ENCODE results near the gene ADD2.

GRCh38 chr2:70679259-70679658 lies 88.7 kb downstream of the ADD2 start:
- TF ChIP-seq CSDC2 (CRISPR knock-in tag; IDR thresholded peaks at IDR 0.05): no peak
- no peak for TF ChIP-seq ZNF70 (CRISPR knock-in tag; IDR thresholded peaks at IDR 0.05)
- TF ChIP-seq TSHZ2 (CRISPR knock-in tag; IDR thresholded peaks at IDR 0.05): no peak
- no peak for TF ChIP-seq ARNTL (CRISPR knock-in tag; IDR thresholded peaks at IDR 0.05; ENCODE audit: borderline replicate concordance, low read depth)
- no peak for TF ChIP-seq SNAI2 (CRISPR knock-in tag; IDR thresholded peaks at IDR 0.05)
- TF ChIP-seq RARB (CRISPR knock-in tag; IDR thresholded peaks at IDR 0.05): no peak
- TF ChIP-seq ZFP30 (CRISPR knock-in tag; IDR thresholded peaks at IDR 0.05): no peak
- no peak for TF ChIP-seq ESRRG (CRISPR knock-in tag; IDR thresholded peaks at IDR 0.05)
- TF ChIP-seq CREB5 (CRISPR knock-in tag; IDR thresholded peaks at IDR 0.05; ENCODE audit: low read depth): no peak
- TF ChIP-seq PATZ1 (CRISPR knock-in tag; IDR thresholded peaks at IDR 0.05; ENCODE audit: borderline replicate concordance): no peak
- TF ChIP-seq ISL1 (CRISPR knock-in tag; IDR thresholded peaks at IDR 0.05): no peak
- TF ChIP-seq ZNF8 (CRISPR knock-in tag; IDR thresholded peaks at IDR 0.05): no peak

All from SK-N-SH treated with all-trans-retinoic acid at 6 μM for 48 hours (cell line).